Glutamatergic neuron (in vitro differentiated cells): ENCODE measurements around the gene EMILIN2. TPM values are rescaled to one million over a fixed set of nuclear protein-coding genes. Genes with fewer than 3 reads are reported as not detected.

Source experiments
- DNase-seq: peaks from one replicate; pipeline ENCODE4 v3.0.0; 2022
- H3K27ac Mint-ChIP-seq: one replicate; pipeline ENCODE4 v1.8.0; 2020; ENCODE audit warnings: mild to moderate bottlenecking, mixed read lengths, inconsistent platforms; ENCODE audit not compliant: unreplicated experiment
- H3K27me3 Mint-ChIP-seq: one replicate; pipeline ENCODE4 v1.8.0; 2020; ENCODE audit warnings: mild to moderate bottlenecking, moderate library complexity, mixed read lengths, inconsistent platforms; ENCODE audit not compliant: unreplicated experiment
- H3K36me3 Mint-ChIP-seq: one replicate; pipeline ENCODE4 v1.8.0; 2020; ENCODE audit warnings: mild to moderate bottlenecking, mixed read lengths, inconsistent platforms; ENCODE audit not compliant: unreplicated experiment
- H3K4me1 Mint-ChIP-seq: one replicate; pipeline ENCODE4 v1.8.0; 2020; ENCODE audit warnings: mild to moderate bottlenecking, low read depth, mixed read lengths, inconsistent platforms; ENCODE audit not compliant: unreplicated experiment
- H3K4me3 Mint-ChIP-seq: one replicate; pipeline ENCODE4 v1.8.0; 2020; ENCODE audit warnings: mild to moderate bottlenecking, mixed read lengths, inconsistent platforms; ENCODE audit not compliant: unreplicated experiment
- H3K9me3 Mint-ChIP-seq: one replicate; pipeline ENCODE4 v1.8.0; 2020; ENCODE audit warnings: mild to moderate bottlenecking, moderate library complexity, mixed read lengths, inconsistent platforms; ENCODE audit not compliant: unreplicated experiment
- total RNA-seq: library from RNA; stranded (reverse); fragmentation: NEBNext Ultra II Directional; extraction: Animal tissue kit (Norgen Biotek cat#: 25700); gene quantifications from one replicate; pipeline ENCODE4 v1.2.1, GENCODE V29; 2021; ENCODE audit not compliant: unreplicated experiment
- TF ChIP-seq, protein P1 (sequence below): fragments of 200-600 bp; sonication (generic); IDR thresholded peaks from one replicate; pipeline ENCODE4 v1.5.0; 2021; ENCODE audit not compliant: partially characterized antibody, unreplicated experiment

The EMILIN2 gene
- total RNA-seq, 1 donor from 2014 or later: 4.1 TPM

DNA sequence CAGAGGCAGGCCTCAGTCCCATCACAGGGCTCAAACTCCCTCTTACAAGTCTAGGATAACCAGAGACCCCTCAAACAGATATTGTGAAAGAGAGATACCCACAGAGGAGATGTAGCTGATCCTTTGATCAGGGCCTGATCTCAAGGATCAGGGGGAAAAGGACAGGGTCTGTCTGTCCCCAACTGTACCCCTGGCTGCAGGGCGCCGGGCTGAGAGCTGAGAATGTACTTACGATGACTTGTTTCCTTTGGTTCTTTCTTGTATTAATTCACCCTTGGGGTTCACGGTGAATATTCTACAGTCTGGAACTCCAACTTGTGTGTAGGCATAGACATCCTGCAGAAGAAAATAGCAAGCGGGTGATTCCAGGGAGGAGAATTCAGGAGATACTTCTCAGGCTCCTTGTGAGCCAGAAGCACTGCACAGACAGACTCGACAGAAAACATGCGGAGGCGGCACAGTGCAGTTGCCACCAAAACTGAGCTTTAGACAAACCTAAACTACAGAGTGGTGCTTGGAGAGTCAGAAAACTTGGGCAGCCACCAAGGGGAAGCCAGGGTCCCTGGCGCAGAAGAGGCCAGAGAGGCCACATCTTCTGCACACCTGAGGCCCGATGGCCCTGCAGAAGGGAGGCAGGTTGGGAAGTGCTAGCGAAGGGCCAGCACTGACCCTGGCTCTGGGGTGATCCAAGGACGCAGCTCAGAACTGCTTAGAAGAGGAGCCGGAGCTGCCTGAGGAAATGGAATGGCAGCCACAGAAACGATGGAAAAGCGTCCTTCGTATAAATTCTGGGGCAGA is 73.9 kb downstream of the EMILIN2 start:
- no peaks in the 10 kb centered on the region for H3K36me3 Mint-ChIP-seq
- H3K4me1 Mint-ChIP-seq: peaks cover 12% of the 10 kb centered on the region
- no peak for DNase-seq
- H3K27me3 Mint-ChIP-seq: peaks cover 4% of the 10 kb centered on the region
- TF ChIP-seq, protein P1, sequence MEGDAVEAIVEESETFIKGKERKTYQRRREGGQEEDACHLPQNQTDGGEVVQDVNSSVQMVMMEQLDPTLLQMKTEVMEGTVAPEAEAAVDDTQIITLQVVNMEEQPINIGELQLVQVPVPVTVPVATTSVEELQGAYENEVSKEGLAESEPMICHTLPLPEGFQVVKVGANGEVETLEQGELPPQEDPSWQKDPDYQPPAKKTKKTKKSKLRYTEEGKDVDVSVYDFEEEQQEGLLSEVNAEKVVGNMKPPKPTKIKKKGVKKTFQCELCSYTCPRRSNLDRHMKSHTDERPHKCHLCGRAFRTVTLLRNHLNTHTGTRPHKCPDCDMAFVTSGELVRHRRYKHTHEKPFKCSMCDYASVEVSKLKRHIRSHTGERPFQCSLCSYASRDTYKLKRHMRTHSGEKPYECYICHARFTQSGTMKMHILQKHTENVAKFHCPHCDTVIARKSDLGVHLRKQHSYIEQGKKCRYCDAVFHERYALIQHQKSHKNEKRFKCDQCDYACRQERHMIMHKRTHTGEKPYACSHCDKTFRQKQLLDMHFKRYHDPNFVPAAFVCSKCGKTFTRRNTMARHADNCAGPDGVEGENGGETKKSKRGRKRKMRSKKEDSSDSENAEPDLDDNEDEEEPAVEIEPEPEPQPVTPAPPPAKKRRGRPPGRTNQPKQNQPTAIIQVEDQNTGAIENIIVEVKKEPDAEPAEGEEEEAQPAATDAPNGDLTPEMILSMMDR: no peak
- no peak overlapping the region for H3K27ac Mint-ChIP-seq
- no peak overlapping the region for H3K4me3 Mint-ChIP-seq
- H3K9me3 Mint-ChIP-seq: no peaks in the 10 kb centered on the region

DNA sequence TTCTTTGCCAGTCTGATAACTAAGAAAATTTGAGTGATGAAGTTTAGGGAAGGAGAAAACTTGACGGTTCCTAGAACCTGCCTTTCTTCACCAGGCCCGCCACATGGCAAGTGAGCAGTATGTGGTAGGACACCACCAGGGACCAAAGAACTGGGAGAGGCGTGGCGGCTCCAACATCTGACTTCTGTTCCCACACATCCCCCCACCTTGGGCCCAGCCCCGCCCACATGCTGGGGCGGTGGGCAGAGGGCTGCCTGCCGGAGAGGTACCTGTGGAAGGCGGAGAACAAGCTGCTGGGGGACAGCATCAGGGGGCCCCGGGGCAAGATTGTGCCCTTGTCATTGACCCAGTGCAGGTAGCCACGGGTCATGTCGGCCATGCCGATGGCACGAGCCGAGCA is 75.0 kb downstream of the EMILIN2 start:
- TF ChIP-seq, protein P1: no peak
- DNase-seq: no peak
- H3K4me1 Mint-ChIP-seq: peaks cover 6% of the 10 kb centered on the region
- H3K4me3 Mint-ChIP-seq: no peak overlapping the region
- H3K36me3 Mint-ChIP-seq: no peaks in the 10 kb centered on the region
- peaks cover 1% of the 10 kb centered on the region for H3K27me3 Mint-ChIP-seq
- no peak overlapping the region for H3K27ac Mint-ChIP-seq
- H3K9me3 Mint-ChIP-seq: no peaks in the 10 kb centered on the region

DNA sequence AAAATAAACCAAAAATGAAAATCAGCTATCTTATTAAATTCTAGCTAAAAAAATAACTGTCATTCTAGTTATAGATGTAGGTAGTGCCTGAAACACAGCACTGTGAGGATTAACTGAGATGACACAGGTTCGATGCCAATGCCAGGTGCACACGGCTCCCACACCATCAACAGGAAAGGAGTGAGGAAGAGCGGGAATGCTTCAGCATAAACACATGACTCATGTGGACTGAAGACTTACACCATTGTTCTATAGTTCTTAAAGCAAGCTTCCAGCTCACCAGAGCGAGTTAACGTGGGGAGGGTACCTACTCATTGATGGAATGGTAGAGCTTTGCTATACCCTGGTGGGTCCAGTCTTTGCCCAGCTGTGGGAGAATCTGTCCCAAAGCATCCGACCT is 76.7 kb downstream of the EMILIN2 start:
- TF ChIP-seq, protein P1: no peak
- H3K4me3 Mint-ChIP-seq: no peak overlapping the region
- H3K9me3 Mint-ChIP-seq: no peaks in the 10 kb centered on the region
- no peaks in the 10 kb centered on the region for H3K4me1 Mint-ChIP-seq
- H3K27me3 Mint-ChIP-seq: peaks cover 1% of the 10 kb centered on the region
- H3K27ac Mint-ChIP-seq: no peak overlapping the region
- no peaks in the 10 kb centered on the region for H3K36me3 Mint-ChIP-seq
- no peak for DNase-seq

- H3K4me1 Mint-ChIP-seq: no peaks in the 10 kb centered on the region
- no peak overlapping the region for H3K27ac Mint-ChIP-seq
- TF ChIP-seq, protein P1: no peak
- no peak overlapping the region for H3K4me3 Mint-ChIP-seq
- DNase-seq: no peak
- H3K36me3 Mint-ChIP-seq: no peaks in the 10 kb centered on the region
- peaks cover 1% of the 10 kb centered on the region for H3K27me3 Mint-ChIP-seq
- H3K9me3 Mint-ChIP-seq: no peaks in the 10 kb centered on the region
Observed at GRCh38 chr18:2924920-2925319, 78.1 kb downstream of the EMILIN2 start.

GRCh38 chr18:2926528-2926927 is 79.7 kb downstream of the EMILIN2 start:
- Mint-ChIP-seq H3K4me1 (no peaks in the 10 kb centered on the region), H3K9me3 (no peaks in the 10 kb centered on the region), H3K27ac (no peak overlapping the region), H3K36me3 (no peaks in the 10 kb centered on the region), H3K27me3 (peaks cover 1% of the 10 kb centered on the region), H3K4me3 (no peak overlapping the region)
- TF ChIP-seq, protein P1: no peak
- no peak for DNase-seq
